ENCODE results near the gene TYSND1.
A peak's percentile ranks its signal among the peaks of the same experiment; 100 is the strongest.

The TYSND1 gene

DNA sequence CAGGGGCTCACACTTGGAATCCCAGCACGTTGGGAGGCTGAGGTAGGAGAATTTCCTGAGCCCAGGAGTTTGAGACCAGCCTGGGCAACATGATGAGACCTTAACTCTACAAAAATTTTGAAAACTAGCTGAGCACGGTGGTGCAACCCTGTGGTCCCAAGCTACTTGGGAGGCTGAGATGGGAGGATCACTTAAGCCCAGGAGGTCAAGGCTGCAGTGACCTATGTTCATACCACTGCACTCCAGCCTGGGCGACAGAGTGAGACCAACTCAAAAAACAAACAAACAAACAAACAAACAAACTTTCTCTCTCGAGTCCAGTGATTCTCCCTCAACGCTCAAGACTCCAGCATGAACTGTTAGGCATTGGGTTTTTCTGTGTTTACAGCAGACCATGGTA is 2.0 kb upstream of the TYSND1 start:
- Histone ChIP-seq H4K20me1 (peaks cover 22% of the 10 kb centered on the region), H3K4me2 (no peak overlapping the region), H3K4me1 (peaks cover 32% of the 10 kb centered on the region), H3K9ac (no peak overlapping the region), H3K4me3 (no peak overlapping the region), H3K27me3 (no peaks in the 10 kb centered on the region), H3K9me3 (no peaks in the 10 kb centered on the region), H3K27ac (no peak overlapping the region), H3K36me3 (peaks cover 57% of the 10 kb centered on the region)
- TF ChIP-seq Cebpa-rat (IDR thresholded peaks at IDR 0.05) = no peak

DNA sequence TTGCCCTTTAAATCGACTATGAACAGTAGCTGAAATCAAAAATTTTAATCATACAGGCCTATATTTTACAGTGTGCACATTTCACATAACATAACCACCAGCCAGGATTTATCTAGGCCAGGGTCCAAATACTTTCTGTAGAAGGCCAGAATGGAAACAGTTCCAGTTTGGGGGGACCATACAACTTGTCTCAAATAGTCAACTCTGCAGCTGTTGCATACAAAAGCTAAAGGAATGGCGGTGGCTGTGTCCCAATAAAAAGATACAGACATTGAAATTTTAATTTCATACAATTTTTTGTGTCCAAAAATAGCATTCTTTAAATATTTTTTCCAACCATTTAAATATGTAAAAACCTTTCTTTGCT is 742 bp upstream of the TYSND1 start:
- H4K20me1 ChIP-seq = peaks cover 21% of the 10 kb centered on the region
- TF ChIP-seq Cebpa-rat (IDR thresholded peaks at IDR 0.05) = no peak
- peak overlapping the region; percentile 90 for H3K27ac ChIP-seq
- peak overlapping the region; percentile 98 for H3K4me2 ChIP-seq
- peak overlapping the region; percentile 75 for H3K4me3 ChIP-seq
- no peaks in the 10 kb centered on the region for H3K9me3 ChIP-seq
- H3K36me3 ChIP-seq = peaks cover 48% of the 10 kb centered on the region
- peaks cover 36% of the 10 kb centered on the region for H3K4me1 ChIP-seq
- H3K27me3 ChIP-seq = no peaks in the 10 kb centered on the region
- peak overlapping the region; percentile 89 for H3K9ac ChIP-seq

- Histone ChIP-seq H3K36me3 (peaks cover 34% of the 10 kb centered on the region), H3K9ac (peak overlapping the region; percentile 89), H4K20me1 (peaks cover 17% of the 10 kb centered on the region; the same call in 1 of the 2 replicates), H3K4me1 (peaks cover 36% of the 10 kb centered on the region), H3K9me3 (no peaks in the 10 kb centered on the region), H3K27ac (peak overlapping the region; percentile 90), H3K4me3 (peak overlapping the region; percentile 75), H3K27me3 (no peaks in the 10 kb centered on the region), H3K4me2 (peak overlapping the region; percentile 98)
- no peak for TF ChIP-seq Cebpa-rat (IDR thresholded peaks at IDR 0.05)
These were observed 623 bp downstream of the TYSND1 start for GRCh38 chr10:70145666-70146488.

GRCh38 chr10:70145166-70145665 is 1.3 kb downstream of the TYSND1 start:
- H3K27ac ChIP-seq = peak overlapping the region; percentile 90
- peak overlapping the region; percentile 75 for H3K4me3 ChIP-seq
- H3K9me3 ChIP-seq = no peaks in the 10 kb centered on the region
- peaks cover 17% of the 10 kb centered on the region; the same call in 1 of the 2 replicates for H4K20me1 ChIP-seq
- TF ChIP-seq Cebpa-rat (IDR thresholded peaks at IDR 0.05) = no peak
- peak overlapping the region; percentile 89 for H3K9ac ChIP-seq
- peaks cover 28% of the 10 kb centered on the region for H3K36me3 ChIP-seq
- peak overlapping the region; percentile 98 for H3K4me2 ChIP-seq
- H3K27me3 ChIP-seq = no peaks in the 10 kb centered on the region
- peaks cover 36% of the 10 kb centered on the region for H3K4me1 ChIP-seq

DNA sequence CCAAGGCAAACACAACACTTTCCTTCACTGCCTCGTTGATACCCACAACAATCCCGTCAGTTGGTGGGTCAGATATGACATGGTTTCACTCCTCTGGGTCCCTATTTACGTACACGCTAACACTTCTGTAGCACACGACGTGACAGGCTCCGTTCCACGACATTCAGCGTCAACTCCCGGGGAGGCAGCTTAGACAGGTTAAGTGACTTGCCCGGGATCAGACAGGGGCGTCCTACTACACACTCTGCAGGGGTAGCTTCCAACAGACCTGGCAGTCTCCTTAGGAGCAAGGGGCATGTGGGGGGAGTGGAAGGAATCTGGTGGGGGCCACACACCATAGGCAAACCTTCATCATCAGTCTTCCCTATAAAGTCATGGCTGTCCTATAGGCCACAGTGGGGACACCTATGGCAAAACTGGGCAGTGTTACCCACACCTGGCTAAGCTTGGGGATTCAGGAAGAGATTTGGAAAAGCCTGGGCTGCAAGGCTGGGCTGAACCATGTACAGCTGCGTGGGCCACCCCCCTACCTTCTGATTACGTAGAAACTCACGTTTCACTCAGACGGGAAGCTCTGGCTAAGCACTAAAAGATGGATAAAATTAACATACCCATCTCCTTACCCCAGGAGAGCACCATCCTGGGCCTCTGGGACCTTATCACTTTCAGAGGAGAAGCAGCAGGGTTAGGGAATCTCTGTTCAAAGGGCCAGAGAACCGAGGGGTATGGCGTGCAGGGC is 2.0 kb downstream of the TYSND1 start:
- Histone ChIP-seq H3K4me2 (peak overlapping the region; percentile 98), H3K9me3 (no peaks in the 10 kb centered on the region), H3K27me3 (no peaks in the 10 kb centered on the region), H3K4me3 (peak overlapping the region; percentile 75), H3K27ac (peak overlapping the region; percentile 90), H3K36me3 (peaks cover 27% of the 10 kb centered on the region), H4K20me1 (peaks cover 17% of the 10 kb centered on the region; the same call in 1 of the 2 replicates), H3K4me1 (peaks cover 36% of the 10 kb centered on the region), H3K9ac (peak overlapping the region; percentile 89)
- no peak for TF ChIP-seq Cebpa-rat (IDR thresholded peaks at IDR 0.05)

DNA sequence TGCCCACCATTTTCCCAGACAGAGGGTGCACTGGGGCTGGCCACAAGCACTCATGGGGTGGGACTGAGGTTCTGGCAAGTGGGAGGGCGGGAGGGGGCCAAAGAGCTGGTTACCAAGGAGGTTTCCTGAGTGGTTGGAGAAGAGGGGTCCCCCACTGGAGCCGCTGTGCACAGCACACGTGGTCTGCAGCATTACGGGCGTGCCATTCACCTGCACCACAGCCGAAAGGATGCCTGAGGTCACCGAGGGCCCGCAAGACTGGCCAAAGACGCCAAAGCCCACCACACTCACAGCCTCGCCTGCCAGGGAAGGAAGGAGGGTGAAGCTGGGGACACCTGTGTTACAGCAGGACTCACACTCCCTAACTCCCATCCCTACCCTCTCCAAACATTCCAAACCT is 3.9 kb downstream of the TYSND1 start:
- no peaks in the 10 kb centered on the region for H3K9me3 ChIP-seq

GRCh38 chr10:70140297-70140696 is 6.2 kb downstream of the TYSND1 start:
- no peak for TF ChIP-seq Cebpa-rat (IDR thresholded peaks at IDR 0.05)
- Histone ChIP-seq H3K9ac (no peak overlapping the region), H3K36me3 (peaks cover 29% of the 10 kb centered on the region), H3K4me1 (peaks cover 27% of the 10 kb centered on the region), H4K20me1 (peaks cover 17% of the 10 kb centered on the region; the same call in 1 of the 2 replicates), H3K9me3 (no peaks in the 10 kb centered on the region), H3K27me3 (no peaks in the 10 kb centered on the region), H3K4me3 (no peak overlapping the region), H3K27ac (no peak overlapping the region), H3K4me2 (no peak overlapping the region)

More for the DNA sequence above, 3.9 kb downstream of the TYSND1 start:
- Histone ChIP-seq H3K4me2 (no peak overlapping the region), H3K4me3 (no peak overlapping the region), H3K36me3 (peaks cover 29% of the 10 kb centered on the region), H3K9ac (no peak overlapping the region), H3K27ac (no peak overlapping the region), H3K4me1 (peaks cover 31% of the 10 kb centered on the region), H4K20me1 (peaks cover 17% of the 10 kb centered on the region; the same call in 1 of the 2 replicates), H3K27me3 (no peaks in the 10 kb centered on the region)
- TF ChIP-seq Cebpa-rat (IDR thresholded peaks at IDR 0.05) = no peak

DNA sequence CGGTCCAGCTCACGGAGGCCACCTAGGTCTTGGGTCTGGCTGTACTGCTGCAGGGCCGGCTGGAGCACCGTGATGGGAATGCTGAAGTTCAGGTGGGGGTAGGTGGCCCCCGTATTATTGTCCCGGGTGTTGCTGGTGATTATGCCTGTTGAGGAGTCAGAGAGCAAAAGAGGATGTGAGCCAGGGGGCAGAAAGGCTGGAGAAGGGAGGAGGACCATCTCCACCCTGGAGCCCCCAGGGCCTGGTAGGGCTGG is 6.6 kb downstream of the TYSND1 start:
- Histone ChIP-seq H3K27me3 (no peaks in the 10 kb centered on the region), H3K27ac (no peak overlapping the region), H3K9me3 (no peaks in the 10 kb centered on the region), H3K4me2 (no peak overlapping the region), H3K4me1 (peaks cover 23% of the 10 kb centered on the region), H3K4me3 (no peak overlapping the region), H3K9ac (no peak overlapping the region), H3K36me3 (peaks cover 29% of the 10 kb centered on the region), H4K20me1 (peaks cover 15% of the 10 kb centered on the region; the same call in 1 of the 2 replicates)
- no peak for TF ChIP-seq Cebpa-rat (IDR thresholded peaks at IDR 0.05)

- Histone ChIP-seq H3K9ac (no peak overlapping the region), H3K36me3 (peaks cover 29% of the 10 kb centered on the region), H3K9me3 (no peaks in the 10 kb centered on the region), H3K4me3 (no peak overlapping the region), H3K27me3 (no peaks in the 10 kb centered on the region), H3K27ac (no peak overlapping the region), H3K4me2 (no peak overlapping the region), H3K4me1 (peaks cover 18% of the 10 kb centered on the region), H4K20me1 (peaks cover 10% of the 10 kb centered on the region; the same call in 1 of the 2 replicates)
- TF ChIP-seq Cebpa-rat (IDR thresholded peaks at IDR 0.05) = no peak
These were observed 7.1 kb downstream of the TYSND1 start for GRCh38 chr10:70139151-70139996.
